ENCODE results near the gene CBX7. TPM values are rescaled to one million over a fixed set of nuclear protein-coding genes. Genes with fewer than 3 reads are reported as not detected.
A peak's percentile ranks its signal among the peaks of the same experiment; 100 is the strongest.

The CBX7 gene
- total RNA-seq, 1 donor from 2014 or later, result 69.9 TPM

DNA sequence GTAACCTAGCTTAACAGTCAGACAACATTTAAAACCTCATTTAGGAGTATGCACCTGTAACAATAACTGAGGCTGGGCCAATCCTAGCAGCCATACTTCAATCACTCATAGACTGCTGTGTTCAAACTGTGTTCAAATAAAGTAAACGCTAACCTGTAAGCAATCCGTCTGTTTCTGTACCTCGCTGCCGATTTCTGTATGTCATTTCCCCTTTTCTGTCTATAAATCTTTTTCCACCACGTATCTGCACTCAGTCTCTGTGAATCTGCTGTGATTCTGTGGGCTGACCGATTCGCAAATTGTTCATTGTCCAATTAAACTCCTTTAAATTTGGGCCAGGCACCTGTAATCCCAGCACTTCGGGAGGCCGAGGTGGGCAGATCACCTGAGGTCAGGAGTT lies 43.1 kb downstream of the CBX7 start:
- DNase-seq (no peak), ATAC-seq (ENCODE audit: poor library complexity) (no peak)
- intact Hi-C loops (cut with DNase I), result no loop called here

GRCh38 chr22:39108487-39108886 lies 44.0 kb downstream of the CBX7 start:
- intact Hi-C loops (cut with DNase I), result no loop called here
- no peak for DNase-seq
- ATAC-seq (ENCODE audit: poor library complexity), result no peak

GRCh38 chr22:39106326-39106725 lies 46.2 kb downstream of the CBX7 start:
- ATAC-seq (ENCODE audit: poor library complexity) (no peak), DNase-seq (no peak)
- intact Hi-C loops (cut with DNase I), result no loop called here

DNA sequence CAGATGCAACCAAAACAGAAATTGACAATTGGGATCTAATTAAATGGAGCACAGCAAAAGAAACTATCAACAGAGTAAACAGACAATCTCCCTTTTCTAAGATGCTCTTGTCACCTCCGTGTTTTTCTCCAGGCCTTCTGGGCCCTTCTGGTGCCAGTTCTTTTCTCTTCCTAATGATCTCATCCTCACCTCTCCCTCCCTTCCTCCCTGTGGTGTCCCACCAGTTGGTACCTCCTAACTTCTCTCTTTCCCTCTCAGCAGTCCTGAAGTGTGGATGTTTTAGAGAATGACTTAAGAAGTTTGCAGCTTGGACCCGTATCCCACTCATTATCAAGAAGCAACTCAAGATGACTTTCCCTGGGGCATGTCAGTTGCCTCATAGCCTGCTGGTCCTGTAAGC lies 49.0 kb downstream of the CBX7 start:
- no peak for ATAC-seq (ENCODE audit: poor library complexity)

DNA sequence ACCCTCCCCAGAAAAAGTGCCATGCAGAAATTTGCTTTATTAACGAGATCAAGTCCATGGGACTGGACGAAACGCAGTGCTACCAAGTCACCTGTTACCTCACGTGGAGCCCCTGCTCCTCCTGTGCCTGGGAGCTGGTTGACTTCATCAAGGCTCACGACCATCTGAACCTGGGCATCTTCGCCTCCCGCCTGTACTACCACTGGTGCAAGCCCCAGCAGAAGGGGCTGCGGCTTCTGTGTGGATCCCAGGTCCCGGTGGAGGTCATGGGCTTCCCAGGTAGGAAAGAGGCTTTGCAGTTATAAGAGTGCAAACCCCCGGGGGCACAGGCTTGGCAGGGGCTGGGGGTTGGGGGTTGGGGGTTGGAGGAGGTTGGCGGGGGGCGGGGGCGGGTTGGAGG lies 51.3 kb downstream of the CBX7 start:
- intact Hi-C loops (cut with DNase I), result no loop called here
- no peak for ATAC-seq (ENCODE audit: poor library complexity)
- no peak for DNase-seq

More for the DNA sequence above, 49.0 kb downstream of the CBX7 start:
- no peak for DNase-seq
- intact Hi-C loops (cut with DNase I), result no loop called here

DNA sequence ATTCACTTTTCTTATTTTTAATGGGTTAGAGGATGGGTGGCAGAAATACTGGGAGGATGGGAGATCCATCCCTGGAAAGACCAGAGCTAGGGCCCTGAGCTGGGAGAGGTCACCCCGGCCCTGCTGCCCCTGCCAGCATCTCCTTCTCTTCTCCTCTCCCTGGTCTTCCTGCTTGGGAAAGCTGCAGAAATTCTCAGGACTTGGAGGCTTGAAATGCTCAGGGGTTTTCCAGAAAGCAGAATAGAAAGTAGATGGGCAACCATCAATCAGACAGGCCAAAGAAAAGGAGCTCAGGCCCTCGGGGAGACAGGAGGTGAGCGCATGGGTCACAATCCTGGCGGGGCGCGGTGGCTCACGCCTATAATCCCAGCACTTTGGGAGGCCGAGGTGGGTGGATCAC lies 53.9 kb downstream of the CBX7 start:
- no peak for DNase-seq
- intact Hi-C loops (cut with DNase I), result no loop called here
- ATAC-seq (ENCODE audit: poor library complexity), result no peak

- intact Hi-C loops (cut with DNase I), result no loop called here
- DNase-seq (no peak), ATAC-seq (ENCODE audit: poor library complexity) (no peak)
These were observed 54.5 kb downstream of the CBX7 start for GRCh38 chr22:39098026-39098425.

DNA sequence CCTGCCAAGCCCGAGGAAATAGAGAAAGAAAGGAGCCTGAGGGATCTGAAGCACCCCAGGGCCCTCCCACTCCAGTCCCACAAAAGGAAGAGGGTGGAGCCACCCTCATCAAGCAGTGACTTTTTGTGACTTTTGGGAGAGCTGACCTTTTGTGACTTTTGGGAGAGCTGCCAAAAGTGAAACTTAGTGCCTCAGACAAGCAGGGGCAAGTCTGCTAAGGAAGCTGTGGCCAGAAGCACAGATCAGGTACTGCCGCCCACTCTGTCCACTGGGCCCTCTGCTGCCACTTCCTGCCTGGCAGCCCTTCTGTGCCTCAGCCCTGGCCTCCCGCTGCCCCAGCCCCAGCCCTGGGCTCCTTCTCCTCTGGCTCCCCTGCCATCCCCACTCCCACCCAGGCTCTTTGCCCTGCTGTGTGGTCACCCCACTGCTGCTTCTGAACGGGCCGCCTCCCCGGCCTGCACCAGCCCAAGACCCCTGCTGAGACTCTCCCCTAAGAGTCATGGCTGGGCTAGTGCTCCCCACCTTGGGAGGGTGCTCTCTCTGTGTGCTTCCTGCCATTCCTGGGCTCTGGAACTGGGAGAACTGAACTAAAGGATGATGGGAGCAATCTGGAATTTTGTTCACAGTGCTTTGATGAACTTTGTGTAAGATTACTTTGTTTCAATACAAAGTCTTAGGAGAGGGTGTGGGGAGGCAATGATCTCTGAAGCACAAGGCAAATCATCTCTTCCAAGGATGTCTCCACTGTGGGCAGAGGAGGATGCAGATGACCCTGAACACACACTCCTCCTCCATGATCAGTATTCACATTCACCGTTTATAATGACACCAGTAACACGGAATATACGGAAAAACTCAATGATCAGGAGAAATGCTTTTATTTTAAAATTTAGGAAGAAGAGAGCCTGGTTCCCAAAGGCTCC lies 55.1 kb downstream of the CBX7 start, which contains the start of gene APOBEC3H:
Gene APOBEC3H, plus strand, starts transcription at position 147 of the 923 bp plus-strand sequence. CDS start 3,035 bp downstream, outside the sequence.
- DNase-seq (no peak), ATAC-seq (ENCODE audit: poor library complexity) (peak; percentile 68)
- intact Hi-C loops (cut with DNase I), result no loop called here

GRCh38 chr22:39095971-39096370 lies 56.5 kb downstream of the CBX7 start:
- no peak for DNase-seq
- no peak for ATAC-seq (ENCODE audit: poor library complexity)

GRCh38 chr22:39094717-39095389 lies 57.6 kb downstream of the CBX7 start:
- ATAC-seq (ENCODE audit: poor library complexity) (no peak), DNase-seq (no peak)
- intact Hi-C loops (cut with DNase I), result no loop called here

More at GRCh38 chr22:39095971-39096370, 56.5 kb downstream of the CBX7 start:
- intact Hi-C loops (cut with DNase I), result no loop called here

DNA sequence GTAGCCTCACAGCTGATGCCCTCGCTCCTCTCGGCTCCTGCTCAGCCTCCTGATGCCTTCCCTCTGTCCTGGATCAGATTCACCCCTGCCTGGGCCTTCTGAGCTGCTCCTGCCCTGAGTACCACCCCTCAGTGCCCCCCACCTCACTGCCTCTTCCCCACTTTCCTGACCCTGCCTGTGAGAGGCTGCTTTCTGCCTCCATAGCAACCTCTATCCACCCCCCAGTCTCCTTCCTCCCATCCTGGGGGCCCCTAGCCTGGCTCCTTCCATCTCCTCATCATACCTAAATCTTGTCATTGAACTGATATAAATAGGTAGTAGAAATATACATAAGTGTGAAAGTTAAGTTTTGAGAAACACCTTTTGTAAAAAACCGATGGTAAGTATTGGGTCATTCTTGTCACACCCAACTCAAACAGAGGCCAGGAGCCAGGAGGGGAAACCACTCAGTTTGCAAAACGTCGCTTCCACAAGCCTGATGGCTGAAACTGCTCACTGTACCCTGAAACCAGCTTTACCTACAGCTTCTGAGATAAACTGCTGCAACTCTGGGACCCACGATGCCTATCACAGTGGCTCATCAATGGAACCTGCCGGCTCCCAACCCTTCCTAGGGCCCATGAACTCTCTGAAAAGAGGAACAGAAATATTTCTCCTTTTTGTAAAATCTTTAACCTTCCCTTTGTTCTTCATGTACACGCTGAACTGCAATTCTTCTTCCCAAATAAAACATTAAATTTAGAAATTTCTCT lies 60.2 kb downstream of the CBX7 start:
- no peak for DNase-seq
- intact Hi-C loops (cut with DNase I), result no loop called here
- no peak for ATAC-seq (ENCODE audit: poor library complexity)

- no peak for ATAC-seq (ENCODE audit: poor library complexity)
- DNase-seq, result no peak
These were observed 61.1 kb downstream of the CBX7 start for GRCh38 chr22:39091126-39092081.

DNA sequence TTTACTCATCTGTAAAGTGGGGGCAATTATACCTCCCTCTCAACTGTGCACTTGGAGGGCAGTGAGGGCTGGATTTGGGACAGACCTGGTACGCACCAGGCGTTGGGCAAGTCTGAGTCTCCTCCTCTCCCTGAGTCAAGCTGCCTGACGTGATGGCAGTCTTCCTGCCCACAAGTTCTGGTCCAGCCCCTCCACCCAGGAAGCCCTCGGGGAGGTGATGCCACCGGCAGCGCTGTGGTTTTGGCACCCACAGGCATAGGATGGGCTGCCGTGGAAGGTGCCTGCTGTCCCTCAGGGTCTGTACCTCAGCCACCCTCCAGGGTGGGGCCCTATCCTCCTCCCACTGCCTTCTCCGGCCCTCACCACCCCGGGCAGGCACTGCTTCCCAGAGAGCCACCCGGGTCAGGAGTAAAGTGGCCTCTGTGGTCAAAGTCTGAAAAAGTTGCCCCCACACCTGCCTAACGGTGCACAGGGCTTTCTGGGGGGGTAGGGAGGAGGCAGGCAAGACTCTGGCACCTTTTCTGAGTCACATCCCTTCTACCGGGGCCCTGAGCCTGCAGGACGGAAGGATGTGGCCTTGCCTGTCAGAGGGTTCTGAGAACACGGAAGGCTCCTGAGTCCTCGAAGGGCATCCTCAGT lies 61.9 kb downstream of the CBX7 start:
- ATAC-seq (ENCODE audit: poor library complexity) (no peak), DNase-seq (no peak)
- intact Hi-C loops (cut with DNase I), result no loop called here

More at GRCh38 chr22:39091126-39092081, 61.1 kb downstream of the CBX7 start:
- intact Hi-C loops (cut with DNase I), result no loop called here

DNA sequence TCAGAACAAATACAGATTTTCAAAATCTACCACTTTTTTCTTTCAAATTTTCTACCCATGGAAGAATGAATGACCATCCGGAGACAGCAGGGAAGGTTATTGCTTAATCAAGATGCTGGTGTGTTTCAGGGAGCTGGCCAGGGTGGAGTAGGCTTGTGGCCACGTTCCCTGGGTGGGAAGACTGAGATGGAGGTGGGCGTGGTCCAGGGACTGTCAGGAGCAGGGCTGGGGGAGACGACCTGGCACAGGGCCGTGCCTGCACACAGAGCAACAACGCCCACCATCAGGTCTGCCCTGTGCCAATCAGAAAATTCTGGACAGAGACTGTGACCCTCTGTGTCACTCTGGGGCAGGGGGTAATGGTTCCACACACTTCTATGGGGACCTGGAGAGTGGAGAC lies 62.6 kb downstream of the CBX7 start:
- intact Hi-C loops (cut with DNase I), result no loop called here
- DNase-seq (no peak), ATAC-seq (ENCODE audit: poor library complexity) (no peak)

DNA sequence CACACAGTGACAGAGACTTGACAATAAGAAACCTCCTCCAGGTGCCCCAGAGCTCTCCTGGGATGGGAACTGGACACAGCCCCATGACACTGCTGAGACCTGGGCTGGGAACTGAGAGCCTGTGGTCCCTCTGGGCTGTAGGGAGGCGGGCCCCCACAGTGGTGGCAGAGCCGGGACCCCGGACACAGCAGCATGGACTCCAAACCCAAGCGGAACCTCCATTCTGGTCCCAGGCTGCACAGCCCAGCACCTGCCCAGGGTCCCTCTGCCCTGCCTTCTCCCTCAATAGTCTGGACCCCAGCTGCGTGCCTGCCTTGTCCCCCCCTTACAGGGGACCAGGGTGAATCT lies 63.8 kb downstream of the CBX7 start:
- intact Hi-C loops (cut with DNase I), result no loop called here
- DNase-seq (no peak), ATAC-seq (ENCODE audit: poor library complexity) (no peak)

- ATAC-seq (ENCODE audit: poor library complexity), result peak; percentile 48
- intact Hi-C loops (cut with DNase I), result no loop called here
- no peak for DNase-seq
These were observed 64.4 kb downstream of the CBX7 start for GRCh38 chr22:39087881-39088684.

- no peak for ATAC-seq (ENCODE audit: poor library complexity)
- no peak for DNase-seq
- intact Hi-C loops (cut with DNase I), result no loop called here
These were observed 65.4 kb downstream of the CBX7 start for GRCh38 chr22:39087098-39087497.

Data from Right ventricle myocardium superior (tissue), 1 donor.